HG03521 (cell line): ENCODE results near the gene ME2.
"Not testable (repeated sequence)": the region's sequence is repeated elsewhere in the genome, so short reads cannot be mapped to it uniquely, and the experiment has no call there.

Experiments used
- ATAC-seq: cut with Tn5 transposase; IDR thresholded peaks from one replicate; pipeline ENCODE4 v1.9.1; 2021; ENCODE audit warnings: mild to moderate bottlenecking, moderate library complexity; ENCODE audit not compliant: unreplicated experiment

The ME2 gene

GRCh38 chr18:50969448-50969847, 90.5 kb downstream of the ME2 start:
- ATAC-seq = no peak

GRCh38 chr18:50970006-50970405, 91.1 kb downstream of the ME2 start:
- ATAC-seq = no peak

GRCh38 chr18:50972404-50972803, 93.5 kb downstream of the ME2 start:
- ATAC-seq = not testable (repeated sequence)

GRCh38 chr18:50973367-50974126, 94.6 kb downstream of the ME2 start:
- no peak for ATAC-seq

- no peak for ATAC-seq
Measured at GRCh38 chr18:50977037-50977760, 98.3 kb downstream of the ME2 start.

- no peak for ATAC-seq
Measured at GRCh38 chr18:50981381-50981780, 102.5 kb downstream of the ME2 start.

- no peak for ATAC-seq
Measured at GRCh38 chr18:50982086-50982801, 103.3 kb downstream of the ME2 start.

- ATAC-seq = no peak
Measured at GRCh38 chr18:50982802-50983179, 103.9 kb downstream of the ME2 start.

- ATAC-seq = no peak
Measured at GRCh38 chr18:50986360-50987087, 107.6 kb downstream of the ME2 start.

- no peak for ATAC-seq
Measured at GRCh38 chr18:50987261-50987660, 108.3 kb downstream of the ME2 start.

- ATAC-seq = no peak
Measured at GRCh38 chr18:50989711-50990110, 110.8 kb downstream of the ME2 start.

- no peak for ATAC-seq
Measured at GRCh38 chr18:50992351-50992762, 113.4 kb downstream of the ME2 start.

GRCh38 chr18:50994031-50994430, 115.1 kb downstream of the ME2 start:
- no peak for ATAC-seq

- ATAC-seq = not testable (repeated sequence)
Measured at GRCh38 chr18:51003174-51003573, 124.3 kb downstream of the ME2 start.
